K562 (cell line): ENCODE results near the gene STUM.

Experiments used
- ARID2 ChIP-seq: fragments of 450-650 bp; IDR thresholded peaks from 2 replicates; pipeline ENCODE4 v1.6.1; 2017; ENCODE audit warnings: antibody characterized with exemption, mild to moderate bottlenecking
- CEBPB ChIP-seq: fragments of 450-650 bp; IDR thresholded peaks from 2 replicates; pipeline ENCODE4 v1.6.1; 2016; ENCODE audit warnings: missing genetic modification characterization, missing compliant biosample characterization
- CREB1 ChIP-seq, 2 experiments: sonication (generic) in 1 of 2; formaldehyde crosslinking in 1 of 2; IDR thresholded peaks; 2 replicates each; pipeline versions ENCODE4 v1.6.1 to v1.8.0; 2012 to 2022; ENCODE audit warnings: inconsistent platforms in 1 of 2, mild to moderate bottlenecking in 1 of 2, missing genetic modification reagents in 1 of 2, moderate library complexity in 1 of 2
- EP400 ChIP-seq: fragments of 450-650 bp; IDR thresholded peaks from 2 replicates; pipeline ENCODE4 v1.6.1; 2017; ENCODE audit warnings: antibody characterized with exemption, mild to moderate bottlenecking, moderate library complexity
- EZH2 ChIP-seq: IDR thresholded peaks from 2 replicates; pipeline ENCODE4 v1.6.1; 2012; ENCODE audit warnings: low read depth, mild to moderate bottlenecking, inconsistent platforms, low read length, borderline replicate concordance
- FOXM1 ChIP-seq, 2 experiments: fragments of 450-650 bp in 1 of 2; sonication (generic) in 1 of 2; formaldehyde crosslinking in 1 of 2; IDR thresholded peaks; 2 replicates each; pipeline versions ENCODE4 v1.6.1 to v1.9.0; 2017 to 2022; ENCODE audit warnings: low read depth in 2 of 2, mild to moderate bottlenecking in 2 of 2, missing genetic modification reagents in 1 of 2, moderate library complexity in 1 of 2
- MXI1 ChIP-seq: IDR thresholded peaks from 2 replicates; pipeline ENCODE4 v1.6.1; 2011; ENCODE audit warnings: low read depth, mild to moderate bottlenecking, improper control_type of control experiment, low read length
- POLR2A ChIP-seq: fragments of 450-650 bp; conservative IDR thresholded peaks from 2 replicates; pipeline ENCODE4 v1.6.1; 2016
- RCOR1 ChIP-seq, 2 experiments: IDR thresholded peaks; 2 replicates each; pipeline ENCODE4 v1.6.1; 2012; ENCODE audit warnings: low read depth in 2 of 2, low read length in 2 of 2, borderline replicate concordance in 1 of 2, improper control_type of control experiment in 1 of 2
- ZNF408 ChIP-seq: fragments of 250-450 bp; sonication (Bioruptor Pico); IDR thresholded peaks from 2 replicates; pipeline ENCODE4 v1.4.0; 2020; ENCODE audit warnings: low read depth, mild to moderate bottlenecking, moderate library complexity
- TF ChIP-seq, protein P1 (sequence below), 3 experiments: IDR thresholded peaks in 2 of 3; conservative IDR thresholded peaks in 1 of 3; 2 replicates each; pipeline ENCODE4 v1.5.1; 2011 to 2012; ENCODE audit warnings: low read length in 3 of 3, mild to moderate bottlenecking in 3 of 3, control low read depth in 2 of 3, improper control_type of control experiment in 1 of 3, inconsistent platforms in 1 of 3, low read depth in 1 of 3, mixed read lengths in 1 of 3, moderate library complexity in 1 of 3; ENCODE audit not compliant: insufficient read depth in 2 of 3
- TF ChIP-seq, protein P2 (sequence below), 2 experiments: fragments of 450-650 bp in 1 of 2; sonication (generic) in 1 of 2; formaldehyde crosslinking in 1 of 2; IDR thresholded peaks; 2 replicates each; pipeline versions ENCODE4 v1.7.1 to v1.9.0; 2016 to 2022; ENCODE audit warnings: inconsistent platforms in 1 of 2, mild to moderate bottlenecking in 1 of 2, missing genetic modification reagents in 1 of 2
- TF ChIP-seq, protein P3 (sequence below): sonication (generic); formaldehyde crosslinking; IDR thresholded peaks from 2 replicates; pipeline ENCODE4 v1.8.0; 2023; ENCODE audit warnings: mild to moderate bottlenecking, missing genetic modification reagents

DNA sequence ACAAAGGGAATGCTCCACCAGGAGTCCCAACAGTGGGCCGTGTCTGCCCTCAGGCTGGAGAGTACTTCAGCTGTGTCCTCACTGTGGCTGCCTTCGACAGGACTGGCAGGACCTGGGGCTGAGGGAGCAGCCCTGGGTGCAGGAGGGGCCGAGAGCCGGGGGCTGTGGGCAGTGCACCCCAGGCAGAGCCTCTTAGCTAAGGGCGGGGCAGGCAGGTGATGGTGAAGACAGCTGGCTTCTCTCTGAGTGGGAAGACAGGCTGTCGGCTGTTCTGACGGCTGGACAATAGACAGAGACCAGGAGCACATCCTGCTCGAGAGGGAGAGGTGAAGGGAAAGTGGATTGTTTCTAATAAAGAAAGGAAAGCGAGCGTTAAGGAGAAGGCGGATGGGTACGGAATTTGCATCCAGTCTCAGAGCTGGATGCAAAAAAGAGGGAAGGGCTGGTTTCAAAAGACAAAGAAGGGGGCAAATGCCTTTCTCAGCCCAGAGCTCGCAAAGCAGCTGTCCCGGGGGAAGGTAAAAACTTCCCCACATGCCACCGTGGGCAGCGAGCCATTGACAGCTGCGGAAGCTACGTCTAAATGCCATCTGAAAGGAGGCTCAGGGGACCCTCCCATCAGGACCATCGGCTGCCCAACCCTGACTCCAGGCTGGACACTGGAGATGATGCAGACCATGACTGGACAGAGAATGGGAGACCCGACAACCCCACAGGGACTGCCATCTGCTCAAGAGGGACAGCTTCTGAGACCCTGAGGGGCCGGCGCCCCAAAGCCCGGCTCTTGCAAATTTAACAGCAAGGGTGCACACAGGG, 92.0 kb downstream of the STUM start:
- no peak for TF ChIP-seq FOXM1 (IDR thresholded peaks at IDR 0.05; ENCODE audit: low read depth)
- TF ChIP-seq FOXM1 (CRISPR knock-in tag; IDR thresholded peaks at IDR 0.05; ENCODE audit: low read depth): no peak
- no peak for TF ChIP-seq ZNF408 (CRISPR knock-in tag)
- TF ChIP-seq, protein P1, sequence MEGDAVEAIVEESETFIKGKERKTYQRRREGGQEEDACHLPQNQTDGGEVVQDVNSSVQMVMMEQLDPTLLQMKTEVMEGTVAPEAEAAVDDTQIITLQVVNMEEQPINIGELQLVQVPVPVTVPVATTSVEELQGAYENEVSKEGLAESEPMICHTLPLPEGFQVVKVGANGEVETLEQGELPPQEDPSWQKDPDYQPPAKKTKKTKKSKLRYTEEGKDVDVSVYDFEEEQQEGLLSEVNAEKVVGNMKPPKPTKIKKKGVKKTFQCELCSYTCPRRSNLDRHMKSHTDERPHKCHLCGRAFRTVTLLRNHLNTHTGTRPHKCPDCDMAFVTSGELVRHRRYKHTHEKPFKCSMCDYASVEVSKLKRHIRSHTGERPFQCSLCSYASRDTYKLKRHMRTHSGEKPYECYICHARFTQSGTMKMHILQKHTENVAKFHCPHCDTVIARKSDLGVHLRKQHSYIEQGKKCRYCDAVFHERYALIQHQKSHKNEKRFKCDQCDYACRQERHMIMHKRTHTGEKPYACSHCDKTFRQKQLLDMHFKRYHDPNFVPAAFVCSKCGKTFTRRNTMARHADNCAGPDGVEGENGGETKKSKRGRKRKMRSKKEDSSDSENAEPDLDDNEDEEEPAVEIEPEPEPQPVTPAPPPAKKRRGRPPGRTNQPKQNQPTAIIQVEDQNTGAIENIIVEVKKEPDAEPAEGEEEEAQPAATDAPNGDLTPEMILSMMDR (IDR thresholded peaks at IDR 0.05 in 2 of 3, conservative IDR thresholded peaks at IDR 0.05 in 1 of 3; ENCODE audit: insufficient read depth in 2 of 3, low read depth in 1 of 3, low read length in 3 of 3): no peak
- TF ChIP-seq MXI1: no peak
- no peak for TF ChIP-seq POLR2A
- TF ChIP-seq CEBPB (tag): no peak
- TF ChIP-seq RCOR1 (IDR thresholded peaks at IDR 0.05; ENCODE audit: borderline replicate concordance in 1 of 2, low read depth in 2 of 2, low read length in 2 of 2): no peak
- TF ChIP-seq, protein P2, sequence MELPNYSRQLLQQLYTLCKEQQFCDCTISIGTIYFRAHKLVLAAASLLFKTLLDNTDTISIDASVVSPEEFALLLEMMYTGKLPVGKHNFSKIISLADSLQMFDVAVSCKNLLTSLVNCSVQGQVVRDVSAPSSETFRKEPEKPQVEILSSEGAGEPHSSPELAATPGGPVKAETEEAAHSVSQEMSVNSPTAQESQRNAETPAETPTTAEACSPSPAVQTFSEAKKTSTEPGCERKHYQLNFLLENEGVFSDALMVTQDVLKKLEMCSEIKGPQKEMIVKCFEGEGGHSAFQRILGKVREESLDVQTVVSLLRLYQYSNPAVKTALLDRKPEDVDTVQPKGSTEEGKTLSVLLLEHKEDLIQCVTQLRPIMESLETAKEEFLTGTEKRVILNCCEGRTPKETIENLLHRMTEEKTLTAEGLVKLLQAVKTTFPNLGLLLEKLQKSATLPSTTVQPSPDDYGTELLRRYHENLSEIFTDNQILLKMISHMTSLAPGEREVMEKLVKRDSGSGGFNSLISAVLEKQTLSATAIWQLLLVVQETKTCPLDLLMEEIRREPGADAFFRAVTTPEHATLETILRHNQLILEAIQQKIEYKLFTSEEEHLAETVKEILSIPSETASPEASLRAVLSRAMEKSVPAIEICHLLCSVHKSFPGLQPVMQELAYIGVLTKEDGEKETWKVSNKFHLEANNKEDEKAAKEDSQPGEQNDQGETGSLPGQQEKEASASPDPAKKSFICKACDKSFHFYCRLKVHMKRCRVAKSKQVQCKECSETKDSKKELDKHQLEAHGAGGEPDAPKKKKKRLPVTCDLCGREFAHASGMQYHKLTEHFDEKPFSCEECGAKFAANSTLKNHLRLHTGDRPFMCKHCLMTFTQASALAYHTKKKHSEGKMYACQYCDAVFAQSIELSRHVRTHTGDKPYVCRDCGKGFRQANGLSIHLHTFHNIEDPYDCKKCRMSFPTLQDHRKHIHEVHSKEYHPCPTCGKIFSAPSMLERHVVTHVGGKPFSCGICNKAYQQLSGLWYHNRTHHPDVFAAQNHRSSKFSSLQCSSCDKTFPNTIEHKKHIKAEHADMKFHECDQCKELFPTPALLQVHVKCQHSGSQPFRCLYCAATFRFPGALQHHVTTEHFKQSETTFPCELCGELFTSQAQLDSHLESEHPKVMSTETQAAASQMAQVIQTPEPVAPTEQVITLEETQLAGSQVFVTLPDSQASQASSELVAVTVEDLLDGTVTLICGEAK (IDR thresholded peaks at IDR 0.05): no peak
- TF ChIP-seq, protein P2 (CRISPR knock-in tag; IDR thresholded peaks at IDR 0.05): no peak
- TF ChIP-seq, protein P3, sequence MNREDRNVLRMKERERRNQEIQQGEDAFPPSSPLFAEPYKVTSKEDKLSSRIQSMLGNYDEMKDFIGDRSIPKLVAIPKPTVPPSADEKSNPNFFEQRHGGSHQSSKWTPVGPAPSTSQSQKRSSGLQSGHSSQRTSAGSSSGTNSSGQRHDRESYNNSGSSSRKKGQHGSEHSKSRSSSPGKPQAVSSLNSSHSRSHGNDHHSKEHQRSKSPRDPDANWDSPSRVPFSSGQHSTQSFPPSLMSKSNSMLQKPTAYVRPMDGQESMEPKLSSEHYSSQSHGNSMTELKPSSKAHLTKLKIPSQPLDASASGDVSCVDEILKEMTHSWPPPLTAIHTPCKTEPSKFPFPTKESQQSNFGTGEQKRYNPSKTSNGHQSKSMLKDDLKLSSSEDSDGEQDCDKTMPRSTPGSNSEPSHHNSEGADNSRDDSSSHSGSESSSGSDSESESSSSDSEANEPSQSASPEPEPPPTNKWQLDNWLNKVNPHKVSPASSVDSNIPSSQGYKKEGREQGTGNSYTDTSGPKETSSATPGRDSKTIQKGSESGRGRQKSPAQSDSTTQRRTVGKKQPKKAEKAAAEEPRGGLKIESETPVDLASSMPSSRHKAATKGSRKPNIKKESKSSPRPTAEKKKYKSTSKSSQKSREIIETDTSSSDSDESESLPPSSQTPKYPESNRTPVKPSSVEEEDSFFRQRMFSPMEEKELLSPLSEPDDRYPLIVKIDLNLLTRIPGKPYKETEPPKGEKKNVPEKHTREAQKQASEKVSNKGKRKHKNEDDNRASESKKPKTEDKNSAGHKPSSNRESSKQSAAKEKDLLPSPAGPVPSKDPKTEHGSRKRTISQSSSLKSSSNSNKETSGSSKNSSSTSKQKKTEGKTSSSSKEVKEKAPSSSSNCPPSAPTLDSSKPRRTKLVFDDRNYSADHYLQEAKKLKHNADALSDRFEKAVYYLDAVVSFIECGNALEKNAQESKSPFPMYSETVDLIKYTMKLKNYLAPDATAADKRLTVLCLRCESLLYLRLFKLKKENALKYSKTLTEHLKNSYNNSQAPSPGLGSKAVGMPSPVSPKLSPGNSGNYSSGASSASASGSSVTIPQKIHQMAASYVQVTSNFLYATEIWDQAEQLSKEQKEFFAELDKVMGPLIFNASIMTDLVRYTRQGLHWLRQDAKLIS (CRISPR knock-in tag): no peak
- TF ChIP-seq ARID2: no peak
- no peak for TF ChIP-seq EP400
- TF ChIP-seq EZH2: no peak
- no peak for TF ChIP-seq CREB1 (IDR thresholded peaks at IDR 0.05)
- TF ChIP-seq CREB1 (CRISPR knock-in tag; IDR thresholded peaks at IDR 0.05): no peak
